ENCODE results near the gene SINHCAF. TPM values are rescaled to one million over a fixed set of nuclear protein-coding genes. Genes with fewer than 3 reads are reported as not detected.

SINHCAF gene
- total RNA-seq, 1 experiment from 2014 or later = 68.8 TPM

DNA sequence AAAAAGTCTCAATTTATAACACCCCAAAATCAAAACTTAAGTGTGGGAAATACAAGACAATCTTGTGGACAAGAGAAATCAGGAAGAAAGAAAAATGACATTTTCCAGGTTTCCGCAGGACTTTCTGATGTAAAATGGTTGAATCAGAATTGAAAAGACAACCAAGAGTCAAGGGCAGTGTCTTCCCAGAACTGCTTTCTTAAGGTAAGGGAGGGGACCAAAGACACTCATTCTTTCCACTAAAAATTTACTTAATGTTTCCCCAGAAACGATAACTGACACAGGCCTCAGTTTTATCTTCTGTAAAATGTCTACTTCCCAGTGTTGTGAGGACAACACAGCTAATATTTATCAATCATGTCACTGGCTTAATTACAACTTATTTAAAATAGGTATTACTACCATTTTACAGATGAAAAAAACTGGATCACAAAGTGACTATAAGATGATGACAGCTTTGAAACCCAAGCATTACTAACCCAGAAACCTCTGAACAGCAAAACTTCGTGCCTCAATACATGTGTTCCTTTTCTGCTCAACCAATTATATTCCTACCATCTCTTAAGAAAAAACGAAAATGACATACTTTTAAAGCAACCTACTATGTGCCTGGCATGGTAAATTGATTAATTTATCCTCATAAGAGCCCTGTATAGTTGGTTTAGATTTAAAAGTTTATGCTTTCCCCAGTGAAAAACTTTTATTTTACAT, 4.6 kb downstream of the SINHCAF start:
- BruUV-seq (replicated peaks) = no TSS peak

GRCh38 chr12:31318657-31319269, 7.2 kb downstream of the SINHCAF start:
- ATAC-seq = no peak
- intact Hi-C loops (cut with micrococcal nuclease; ENCODE audit: unreplicated experiment) (no loop called here), in situ Hi-C loops (cut with HindIII; ENCODE audit: low pct_unique_long_range_greater_than_20kb, low sequenced_read_pairs) (no loop called here)
- Histone ChIP-seq H3K27ac (ENCODE audit: low read length) (peak overlapping the region; percentile 83; the same call in 1 of the 2 replicates), H3K4me3 (ENCODE audit: low read depth in 2 of 2, low read length in 2 of 2) (no peak overlapping the region), H3K36me3 (ENCODE audit: control insufficient read depth, insufficient read depth, low read length) (no peaks in the 10 kb centered on the region), H3K27me3 (ENCODE audit: control insufficient read depth, insufficient read depth, low read length) (no peaks in the 10 kb centered on the region), H3K9me3 (ENCODE audit: control insufficient read depth, insufficient read depth, low read depth, low read length) (no peaks in the 10 kb centered on the region), H3K4me1 (ENCODE audit: control insufficient read depth, insufficient read depth, low read length) (peaks cover 68% of the 10 kb centered on the region)
- CTCF ChIA-PET = interaction anchor here (1.1 kb wide), 1 partner anchor 47 kb away, joined by 4 read pairs; no protein-coding TSS in a partner anchor
- no peak for TF ChIP-seq POLR2AphosphoS5 (IDR thresholded peaks at IDR 0.05; ENCODE audit: low read depth, low read length)
- no peak for TF ChIP-seq TCF7L2 (IDR thresholded peaks at IDR 0.05; ENCODE audit: low read depth, low read length)
- no peak for TF ChIP-seq SIN3A (IDR thresholded peaks at IDR 0.05; ENCODE audit: borderline replicate concordance, insufficient read depth, low read depth, low read length)
- TF ChIP-seq, protein P1, sequence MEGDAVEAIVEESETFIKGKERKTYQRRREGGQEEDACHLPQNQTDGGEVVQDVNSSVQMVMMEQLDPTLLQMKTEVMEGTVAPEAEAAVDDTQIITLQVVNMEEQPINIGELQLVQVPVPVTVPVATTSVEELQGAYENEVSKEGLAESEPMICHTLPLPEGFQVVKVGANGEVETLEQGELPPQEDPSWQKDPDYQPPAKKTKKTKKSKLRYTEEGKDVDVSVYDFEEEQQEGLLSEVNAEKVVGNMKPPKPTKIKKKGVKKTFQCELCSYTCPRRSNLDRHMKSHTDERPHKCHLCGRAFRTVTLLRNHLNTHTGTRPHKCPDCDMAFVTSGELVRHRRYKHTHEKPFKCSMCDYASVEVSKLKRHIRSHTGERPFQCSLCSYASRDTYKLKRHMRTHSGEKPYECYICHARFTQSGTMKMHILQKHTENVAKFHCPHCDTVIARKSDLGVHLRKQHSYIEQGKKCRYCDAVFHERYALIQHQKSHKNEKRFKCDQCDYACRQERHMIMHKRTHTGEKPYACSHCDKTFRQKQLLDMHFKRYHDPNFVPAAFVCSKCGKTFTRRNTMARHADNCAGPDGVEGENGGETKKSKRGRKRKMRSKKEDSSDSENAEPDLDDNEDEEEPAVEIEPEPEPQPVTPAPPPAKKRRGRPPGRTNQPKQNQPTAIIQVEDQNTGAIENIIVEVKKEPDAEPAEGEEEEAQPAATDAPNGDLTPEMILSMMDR (IDR thresholded peaks at IDR 0.05) = no peak
- no peak for TF ChIP-seq REST (IDR thresholded peaks at IDR 0.05; ENCODE audit: insufficient read depth in 1 of 2, low read depth in 2 of 2, low read length in 1 of 2)
- no peak for DNase-seq (ENCODE audit: low read depth, low spot score)
- BruUV-seq (replicated peaks) = no TSS peak
- POLR2A ChIA-PET = interaction anchor here (0.5 to 0.6 kb wide), 2 partner anchors 108 to 971 kb away, joined by 3 to 6 read pairs; no protein-coding TSS in a partner anchor

More for the DNA sequence above, 4.6 kb downstream of the SINHCAF start:
- TF ChIP-seq POLR2AphosphoS5 (IDR thresholded peaks at IDR 0.05; ENCODE audit: low read depth, low read length) (no peak), SIN3A (IDR thresholded peaks at IDR 0.05; ENCODE audit: borderline replicate concordance, insufficient read depth, low read depth, low read length) (no peak), REST (IDR thresholded peaks at IDR 0.05; ENCODE audit: insufficient read depth in 1 of 2, low read depth in 2 of 2, low read length in 1 of 2) (no peak), TCF7L2 (IDR thresholded peaks at IDR 0.05; ENCODE audit: low read depth, low read length) (no peak)
- TF ChIP-seq, protein P1 (IDR thresholded peaks at IDR 0.05) = no peak
- in situ Hi-C loops (cut with HindIII; ENCODE audit: low pct_unique_long_range_greater_than_20kb, low sequenced_read_pairs) = no loop called here
- ChIA-PET CTCF (no interaction called here), POLR2A (interaction anchor here (0.6 kb wide), 2 partner anchors 14 to 37 kb away, joined by 3 read pairs; no protein-coding TSS in a partner anchor)
- H3K27me3 ChIP-seq (ENCODE audit: control insufficient read depth, insufficient read depth, low read length) = no peaks in the 10 kb centered on the region
- intact Hi-C loops (cut with micrococcal nuclease; ENCODE audit: unreplicated experiment) = no loop called here
- DNase-seq (ENCODE audit: low read depth, low spot score) (no peak), ATAC-seq (no peak)
- H3K36me3 ChIP-seq (ENCODE audit: control insufficient read depth, insufficient read depth, low read length) = no peaks in the 10 kb centered on the region; the same call in 1 of the 2 replicates
- peaks cover 62% of the 10 kb centered on the region for H3K4me1 ChIP-seq (ENCODE audit: control insufficient read depth, insufficient read depth, low read length)
- H3K9me3 ChIP-seq (ENCODE audit: control insufficient read depth, insufficient read depth, low read depth, low read length) = no peaks in the 10 kb centered on the region
- no peak overlapping the region for H3K4me3 ChIP-seq (ENCODE audit: low read depth in 2 of 2, low read length in 2 of 2)
- peak overlapping the region; percentile 98 for H3K27ac ChIP-seq (ENCODE audit: low read length)

Measured in Panc1 (cell line).